Measurements from ENCODE around the gene INAFM2. TPM values are rescaled to one million over a fixed set of nuclear protein-coding genes. Genes with fewer than 3 reads are reported as not detected.

INAFM2 gene
- total and polyA plus RNA-seq, 2 of the 4 experiments (the other 2 are of a cell fraction) = 10.4 to 14.0 TPM

DNA sequence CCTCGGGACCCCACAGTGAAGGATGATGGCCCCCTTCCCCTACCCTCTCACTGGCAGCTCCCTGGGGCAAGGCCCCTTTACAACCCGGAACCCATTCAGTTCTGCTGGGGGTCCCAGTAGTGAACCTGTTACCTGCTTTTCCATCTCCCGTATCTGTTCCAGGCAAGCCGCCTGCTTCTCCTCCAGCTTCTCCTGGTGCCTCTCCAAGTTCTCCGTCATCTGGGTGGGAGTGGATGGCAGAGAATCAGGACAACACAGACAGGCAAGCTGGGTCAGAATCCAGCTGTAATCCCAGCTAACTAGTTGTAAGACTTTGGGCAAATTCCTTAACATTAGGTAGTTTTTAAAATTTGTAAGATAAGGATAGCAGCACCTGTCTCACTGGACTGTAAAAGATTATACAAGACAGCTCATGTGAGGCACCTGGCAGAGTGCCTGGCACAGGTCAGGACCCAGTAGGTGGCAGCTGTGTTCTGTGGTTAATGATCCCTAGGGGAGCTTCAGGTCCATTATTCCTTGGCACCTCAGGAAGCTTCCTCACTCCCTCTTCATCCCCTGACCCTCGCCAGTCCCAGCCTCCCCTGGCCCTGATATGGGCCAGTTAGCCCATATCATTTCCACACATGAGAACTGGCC is 34.2 kb upstream of the INAFM2 start:
- Histone ChIP-seq H3K4me2 (ENCODE audit: low read depth, low read length) (no peak overlapping the region), H2BK5ac (ENCODE audit: low read depth, low read length, poor library complexity, severe bottlenecking) (no peak overlapping the region), H2BK20ac (ENCODE audit: low read depth, low read length) (no peak overlapping the region), H4K91ac (ENCODE audit: insufficient read depth, low read depth, low read length) (no peak overlapping the region), H4K20me1 (ENCODE audit: insufficient read depth, low read length) (no peaks in the 10 kb centered on the region), H2AFZ (replicated peaks; ENCODE audit: low read length, poor library complexity) (no peak overlapping the region), H3K27me3 (ENCODE audit: control insufficient read depth, insufficient read depth, low read length) (peaks cover 57% of the 10 kb centered on the region), H3K18ac (ENCODE audit: low read depth, low read length) (no peak overlapping the region), H3K4me3 (ENCODE audit: insufficient read depth, low read depth, low read length) (no peak overlapping the region), H2AK5ac (ENCODE audit: low read depth, low read length) (no peak overlapping the region), H3K9me1 (ENCODE audit: insufficient read depth, low read length) (no peaks in the 10 kb centered on the region), H3K56ac (ENCODE audit: extremely low read depth, insufficient read depth, low read length) (no peak overlapping the region), H3K23ac (ENCODE audit: low read depth, low read length) (no peak overlapping the region), H3K14ac (replicated peaks; ENCODE audit: low read depth, low read length) (no peak overlapping the region), H3K9me3 (ENCODE audit: control insufficient read depth, insufficient read depth, low read length) (no peaks in the 10 kb centered on the region), H4K8ac (ENCODE audit: low read depth in 2 of 2, low read length in 2 of 2) (no peak overlapping the region), H2BK15ac (ENCODE audit: low read depth, low read length) (no peak overlapping the region), H3K36me3 (ENCODE audit: control insufficient read depth, insufficient read depth, low read length) (no peaks in the 10 kb centered on the region), H3K27ac (ENCODE audit: insufficient read depth, low read length) (no peak overlapping the region), H3K9ac (ENCODE audit: low read depth, low read length) (no peak overlapping the region), H2AK9ac (replicated peaks; ENCODE audit: low read depth, low read length, poor library complexity) (no peak overlapping the region), H4K5ac (ENCODE audit: low read depth, low read length) (no peak overlapping the region), H2BK120ac (ENCODE audit: low read depth, low read length) (no peak overlapping the region), H3K4ac (ENCODE audit: low read depth, low read length) (no peak overlapping the region), H3K79me1 (ENCODE audit: low read depth in 1 of 2, low read length in 2 of 2) (no peaks in the 10 kb centered on the region), H3K4me1 (ENCODE audit: control insufficient read depth, insufficient read depth, low read length) (peaks cover 5% of the 10 kb centered on the region)
- intact Hi-C loops (cut with micrococcal nuclease) (no loop called here), dilution Hi-C loops (cut with HindIII; ENCODE audit: low sequenced_read_pairs, unreplicated experiment) (no loop called here), in situ Hi-C loops (cut with MboI; ENCODE audit: low sequenced_read_pairs) (no loop called here)
- DNase-seq (no peak), ATAC-seq (ENCODE audit: low read depth) (no peak)
- ChIA-PET CTCF (interaction anchor here (0.9 to 2.6 kb wide), 2 partner anchors 10 to 20 kb away, joined by 3 to 13 read pairs; no protein-coding TSS in a partner anchor), POLR2A (ENCODE audit: unreplicated experiment) (no interaction called here)
- TF ChIP-seq CEBPB (IDR thresholded peaks at IDR 0.05; ENCODE audit: low read depth, low read length) = no peak
- no peak for TF ChIP-seq RCOR1 (IDR thresholded peaks at IDR 0.05; ENCODE audit: insufficient replicate concordance, low read length)
- TF ChIP-seq, protein P1, sequence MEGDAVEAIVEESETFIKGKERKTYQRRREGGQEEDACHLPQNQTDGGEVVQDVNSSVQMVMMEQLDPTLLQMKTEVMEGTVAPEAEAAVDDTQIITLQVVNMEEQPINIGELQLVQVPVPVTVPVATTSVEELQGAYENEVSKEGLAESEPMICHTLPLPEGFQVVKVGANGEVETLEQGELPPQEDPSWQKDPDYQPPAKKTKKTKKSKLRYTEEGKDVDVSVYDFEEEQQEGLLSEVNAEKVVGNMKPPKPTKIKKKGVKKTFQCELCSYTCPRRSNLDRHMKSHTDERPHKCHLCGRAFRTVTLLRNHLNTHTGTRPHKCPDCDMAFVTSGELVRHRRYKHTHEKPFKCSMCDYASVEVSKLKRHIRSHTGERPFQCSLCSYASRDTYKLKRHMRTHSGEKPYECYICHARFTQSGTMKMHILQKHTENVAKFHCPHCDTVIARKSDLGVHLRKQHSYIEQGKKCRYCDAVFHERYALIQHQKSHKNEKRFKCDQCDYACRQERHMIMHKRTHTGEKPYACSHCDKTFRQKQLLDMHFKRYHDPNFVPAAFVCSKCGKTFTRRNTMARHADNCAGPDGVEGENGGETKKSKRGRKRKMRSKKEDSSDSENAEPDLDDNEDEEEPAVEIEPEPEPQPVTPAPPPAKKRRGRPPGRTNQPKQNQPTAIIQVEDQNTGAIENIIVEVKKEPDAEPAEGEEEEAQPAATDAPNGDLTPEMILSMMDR (conservative IDR thresholded peaks at IDR 0.05; ENCODE audit: low read depth, low read length) = no peak
- TF ChIP-seq RFX5 (IDR thresholded peaks at IDR 0.05; ENCODE audit: low read depth, low read length) = no peak
- no TSS peak for BruUV-seq (replicated peaks)
- WGBS, 2 experiments (ENCODE audit: extremely low coverage in 2 of 2, insufficient read length in 1 of 2) = 90% methylated on average over 2 of the region's 6 CpGs; no CpG with 5 or more reads in 1 of the 2 experiments
